ENCODE data around the gene NCBP2. TPM values are rescaled to one million over a fixed set of nuclear protein-coding genes. Genes with fewer than 3 reads are reported as not detected.

Gene NCBP2
- total RNA-seq, 1 donor from 2014 or later: 62.2 TPM

- no peak for TF ChIP-seq CTCF (IDR thresholded peaks at IDR 0.05; ENCODE audit: insufficient read depth, low read length, poor library complexity, severe bottlenecking)
- no peak overlapping the region for H3K4me3 ChIP-seq (ENCODE audit: low read depth, low read length)
- peaks cover 12% of the 10 kb centered on the region for H3K27me3 ChIP-seq (ENCODE audit: control insufficient read depth, insufficient read depth, low read length)
- H3K36me3 ChIP-seq (ENCODE audit: control insufficient read depth, insufficient read depth, low read length): no peaks in the 10 kb centered on the region
- DNase-seq (ENCODE audit: low read depth): no peak
Measured at GRCh38 chr3:196962108-196962929, 20.0 kb upstream of the NCBP2 start.

DNA sequence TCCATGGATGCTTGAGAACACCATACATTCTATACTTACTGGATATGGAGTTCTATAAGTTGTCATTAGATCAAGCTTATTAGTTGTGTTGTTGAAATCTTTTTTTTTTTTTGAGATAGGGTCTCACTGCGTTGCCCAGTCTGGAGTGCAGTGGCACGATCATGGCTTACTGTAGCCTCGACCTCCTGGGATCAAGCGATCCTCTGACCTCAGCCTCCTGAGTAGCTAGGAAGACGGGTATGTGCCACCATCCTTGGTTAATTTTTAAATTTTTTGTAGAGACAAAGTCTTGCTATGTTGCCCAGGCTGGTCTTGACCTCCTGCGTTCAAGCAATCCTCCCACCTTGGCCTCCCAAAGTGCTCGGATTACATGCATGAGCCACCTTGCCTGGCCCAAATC is 12.5 kb upstream of the NCBP2 start:
- H3K4me3 ChIP-seq (ENCODE audit: low read depth, low read length): no peak overlapping the region
- DNase-seq (ENCODE audit: low read depth): no peak
- TF ChIP-seq CTCF (IDR thresholded peaks at IDR 0.05; ENCODE audit: insufficient read depth, low read length, poor library complexity, severe bottlenecking): no peak

GRCh38 chr3:196951371-196951770 is 9.0 kb upstream of the NCBP2 start:
- no peaks in the 10 kb centered on the region for H3K36me3 ChIP-seq (ENCODE audit: control insufficient read depth, insufficient read depth, low read length)
- H3K27me3 ChIP-seq (ENCODE audit: control insufficient read depth, insufficient read depth, low read length): peaks cover 5% of the 10 kb centered on the region
- no peak overlapping the region for H3K4me3 ChIP-seq (ENCODE audit: low read depth, low read length)
- no peak for DNase-seq (ENCODE audit: low read depth)
- TF ChIP-seq CTCF (IDR thresholded peaks at IDR 0.05; ENCODE audit: insufficient read depth, low read length, poor library complexity, severe bottlenecking): no peak

More for the DNA sequence above, 12.5 kb upstream of the NCBP2 start:
- Histone ChIP-seq H3K36me3 (ENCODE audit: control insufficient read depth, insufficient read depth, low read length) (no peaks in the 10 kb centered on the region), H3K27me3 (ENCODE audit: control insufficient read depth, insufficient read depth, low read length) (no peaks in the 10 kb centered on the region)

DNA sequence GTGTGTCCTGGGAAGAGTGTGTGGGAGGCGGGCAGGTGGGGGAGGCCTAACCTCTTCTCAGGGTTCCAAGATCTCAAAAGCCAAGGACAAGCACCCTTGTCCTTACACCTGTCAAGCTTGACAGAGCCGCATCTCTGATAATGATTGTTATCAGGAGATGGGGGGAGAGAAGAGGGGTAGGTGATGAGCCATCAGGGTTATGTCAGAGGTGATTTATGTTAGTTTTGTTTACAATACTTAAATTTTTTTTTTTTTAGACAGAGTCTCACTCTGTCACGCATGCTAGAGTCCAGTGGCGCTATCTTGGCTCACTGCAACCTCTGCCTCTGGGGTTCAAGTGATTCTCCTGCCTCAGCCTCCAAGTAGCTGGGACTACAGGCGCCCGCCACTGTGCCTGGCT is 7.4 kb upstream of the NCBP2 start:
- no peak for DNase-seq (ENCODE audit: low read depth)
- Histone ChIP-seq H3K27me3 (ENCODE audit: control insufficient read depth, insufficient read depth, low read length) (peaks cover 5% of the 10 kb centered on the region), H3K4me3 (ENCODE audit: low read depth, low read length) (no peak overlapping the region), H3K36me3 (ENCODE audit: control insufficient read depth, insufficient read depth, low read length) (no peaks in the 10 kb centered on the region)
- no peak for TF ChIP-seq CTCF (IDR thresholded peaks at IDR 0.05; ENCODE audit: insufficient read depth, low read length, poor library complexity, severe bottlenecking)

GRCh38 chr3:196949285-196949619 is 6.9 kb upstream of the NCBP2 start:
- TF ChIP-seq CTCF (IDR thresholded peaks at IDR 0.05; ENCODE audit: insufficient read depth, low read length, poor library complexity, severe bottlenecking): no peak
- H3K4me3 ChIP-seq (ENCODE audit: low read depth, low read length): no peak overlapping the region
- no peaks in the 10 kb centered on the region for H3K36me3 ChIP-seq (ENCODE audit: control insufficient read depth, insufficient read depth, low read length)
- no peak for DNase-seq (ENCODE audit: low read depth)
- H3K27me3 ChIP-seq (ENCODE audit: control insufficient read depth, insufficient read depth, low read length): peaks cover 5% of the 10 kb centered on the region
